ENCODE measurements around the gene TYW1.

Gene TYW1

DNA sequence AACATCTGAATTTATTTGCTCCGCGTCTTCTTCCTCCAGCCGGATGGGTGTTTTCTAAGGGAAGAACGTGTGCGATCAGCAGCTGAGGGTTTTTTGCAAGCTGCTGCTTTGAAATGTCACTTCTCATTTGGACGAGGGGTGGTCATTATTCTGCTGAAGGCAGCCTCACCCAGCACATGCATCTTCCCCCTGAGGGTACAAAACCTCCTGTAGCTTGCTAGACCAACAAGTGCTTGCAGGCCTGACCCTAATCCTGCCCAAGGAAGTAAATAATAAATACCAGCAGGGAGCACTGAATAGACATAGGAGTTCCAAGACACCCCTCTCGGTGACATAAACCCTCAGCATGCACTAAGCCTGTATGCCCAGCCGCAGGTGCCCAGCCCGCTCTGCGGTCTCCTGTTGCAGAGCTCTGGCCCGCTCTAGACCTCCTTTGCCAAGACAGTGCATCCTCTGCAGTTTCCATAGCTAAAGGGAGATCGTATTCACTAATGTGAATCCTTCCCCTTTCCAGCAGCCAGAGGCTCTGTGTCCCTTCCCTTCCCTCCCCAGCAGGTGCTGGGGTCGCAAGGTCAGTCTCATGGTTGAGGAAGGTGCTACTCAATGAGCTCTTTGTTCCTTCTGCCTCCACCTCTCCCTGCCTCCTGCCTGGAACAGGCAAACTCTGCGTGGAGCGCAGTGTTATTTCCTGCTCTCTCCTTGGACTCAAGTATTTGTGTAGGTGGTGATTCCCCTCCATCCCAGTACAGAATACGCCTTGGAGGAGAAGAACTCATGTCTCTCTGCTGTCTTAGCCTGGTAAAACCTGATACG, 37.9 kb upstream of the TYW1 start:
- TF ChIP-seq, protein P1, sequence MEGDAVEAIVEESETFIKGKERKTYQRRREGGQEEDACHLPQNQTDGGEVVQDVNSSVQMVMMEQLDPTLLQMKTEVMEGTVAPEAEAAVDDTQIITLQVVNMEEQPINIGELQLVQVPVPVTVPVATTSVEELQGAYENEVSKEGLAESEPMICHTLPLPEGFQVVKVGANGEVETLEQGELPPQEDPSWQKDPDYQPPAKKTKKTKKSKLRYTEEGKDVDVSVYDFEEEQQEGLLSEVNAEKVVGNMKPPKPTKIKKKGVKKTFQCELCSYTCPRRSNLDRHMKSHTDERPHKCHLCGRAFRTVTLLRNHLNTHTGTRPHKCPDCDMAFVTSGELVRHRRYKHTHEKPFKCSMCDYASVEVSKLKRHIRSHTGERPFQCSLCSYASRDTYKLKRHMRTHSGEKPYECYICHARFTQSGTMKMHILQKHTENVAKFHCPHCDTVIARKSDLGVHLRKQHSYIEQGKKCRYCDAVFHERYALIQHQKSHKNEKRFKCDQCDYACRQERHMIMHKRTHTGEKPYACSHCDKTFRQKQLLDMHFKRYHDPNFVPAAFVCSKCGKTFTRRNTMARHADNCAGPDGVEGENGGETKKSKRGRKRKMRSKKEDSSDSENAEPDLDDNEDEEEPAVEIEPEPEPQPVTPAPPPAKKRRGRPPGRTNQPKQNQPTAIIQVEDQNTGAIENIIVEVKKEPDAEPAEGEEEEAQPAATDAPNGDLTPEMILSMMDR (IDR thresholded peaks at IDR 0.05), result no peak

DNA sequence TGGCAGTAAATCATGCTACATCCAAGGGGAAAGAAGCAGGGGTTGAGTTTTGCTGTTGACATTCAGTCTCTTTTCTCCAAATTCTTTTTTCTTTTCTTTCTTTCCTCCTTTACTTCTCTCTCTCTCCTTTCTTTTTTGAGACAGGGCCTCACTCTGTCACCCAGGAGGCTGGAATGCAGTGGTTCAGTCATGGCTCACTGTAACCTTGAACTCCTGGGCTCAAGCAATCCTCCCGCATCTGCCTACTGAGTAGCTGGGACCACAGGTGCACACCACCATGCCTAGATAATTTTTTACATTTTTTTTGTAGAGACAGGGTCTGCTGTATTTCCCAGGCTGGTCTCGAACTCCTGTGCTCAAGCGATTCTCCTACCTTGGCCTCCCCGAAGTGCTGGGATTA, 36.4 kb upstream of the TYW1 start:
- TF ChIP-seq, protein P1 (IDR thresholded peaks at IDR 0.05), result no peak

DNA sequence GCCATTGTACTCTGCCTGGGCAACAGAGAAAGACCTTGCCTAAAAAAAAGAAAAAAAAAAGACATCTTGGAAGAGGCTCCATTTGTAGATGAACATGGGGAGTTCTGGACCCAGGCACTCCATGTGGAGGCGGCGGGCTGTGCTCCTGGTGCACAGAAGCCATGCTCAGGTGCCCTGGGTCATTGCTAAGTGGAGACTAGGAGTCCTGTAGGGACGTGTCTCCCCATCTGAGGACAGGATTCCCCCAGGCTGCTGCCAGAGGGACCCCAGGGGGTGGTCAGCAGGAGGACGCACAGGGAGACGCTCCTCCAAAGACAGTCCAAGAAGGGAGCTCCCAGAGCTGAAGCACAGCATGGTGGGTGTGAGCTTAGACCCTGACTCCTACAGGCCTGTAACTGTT, 35.5 kb upstream of the TYW1 start:
- TF ChIP-seq, protein P1 (IDR thresholded peaks at IDR 0.05), result no peak

DNA sequence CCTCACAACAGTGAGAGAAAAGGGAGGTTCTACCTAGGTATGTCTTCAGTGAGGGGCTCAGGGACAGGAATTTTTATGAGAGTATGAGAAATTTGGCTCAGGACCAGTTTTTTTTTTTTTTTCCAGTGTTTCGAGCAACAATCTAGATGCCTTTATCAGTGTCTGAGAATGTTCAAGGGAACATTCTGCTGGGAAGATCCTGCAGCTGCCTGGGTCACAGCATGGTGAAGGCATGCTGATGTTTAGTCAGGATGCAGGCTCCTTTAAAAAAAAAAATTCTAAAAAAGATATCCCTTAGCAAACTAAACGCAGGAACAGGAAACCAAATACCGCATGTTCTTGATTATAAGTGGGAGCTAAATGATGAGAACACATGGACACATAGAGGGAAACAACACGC, 32.2 kb upstream of the TYW1 start:
- TF ChIP-seq, protein P1 (IDR thresholded peaks at IDR 0.05), result no peak

DNA sequence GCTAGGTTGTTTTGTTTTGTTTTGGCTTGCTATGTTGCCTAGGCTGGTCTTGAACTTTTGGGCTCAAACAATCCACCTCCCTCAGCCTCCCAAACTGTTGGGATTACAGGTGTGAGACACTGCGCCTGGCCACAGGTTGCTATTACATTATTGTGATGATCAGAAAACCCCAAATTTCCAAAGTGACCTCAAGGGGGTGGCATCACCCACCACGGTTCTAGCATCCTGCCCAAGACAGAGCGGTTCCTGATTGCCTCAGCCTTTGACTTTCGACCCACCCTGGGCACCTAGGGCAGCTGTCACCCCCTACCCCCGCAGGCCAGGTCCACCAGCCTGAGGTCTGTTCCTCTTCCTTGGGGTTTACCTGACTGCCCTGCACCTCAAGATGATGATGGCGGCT, 29.6 kb upstream of the TYW1 start:
- TF ChIP-seq, protein P1 (IDR thresholded peaks at IDR 0.05), result no peak

DNA sequence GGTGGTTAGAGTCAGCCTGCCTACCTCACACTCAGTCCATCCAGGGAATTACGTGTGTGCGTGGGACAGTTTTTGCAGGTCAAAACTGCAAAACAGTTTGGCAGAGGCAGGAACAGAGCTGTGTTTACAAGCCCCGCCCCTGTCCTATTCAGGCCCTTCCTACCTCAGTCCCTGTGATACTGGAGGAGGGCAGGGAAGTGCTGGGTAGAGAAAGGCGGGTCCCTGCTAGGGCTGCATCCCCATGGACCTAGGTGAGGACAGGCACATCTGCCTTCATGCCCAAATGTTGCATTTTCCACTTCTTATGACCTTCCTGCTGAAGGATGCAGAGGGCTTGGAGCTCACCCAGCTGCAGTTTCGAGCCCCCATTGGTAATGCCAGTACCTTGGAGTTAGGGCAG, 26.3 kb upstream of the TYW1 start:
- TF ChIP-seq, protein P1 (IDR thresholded peaks at IDR 0.05), result no peak

DNA sequence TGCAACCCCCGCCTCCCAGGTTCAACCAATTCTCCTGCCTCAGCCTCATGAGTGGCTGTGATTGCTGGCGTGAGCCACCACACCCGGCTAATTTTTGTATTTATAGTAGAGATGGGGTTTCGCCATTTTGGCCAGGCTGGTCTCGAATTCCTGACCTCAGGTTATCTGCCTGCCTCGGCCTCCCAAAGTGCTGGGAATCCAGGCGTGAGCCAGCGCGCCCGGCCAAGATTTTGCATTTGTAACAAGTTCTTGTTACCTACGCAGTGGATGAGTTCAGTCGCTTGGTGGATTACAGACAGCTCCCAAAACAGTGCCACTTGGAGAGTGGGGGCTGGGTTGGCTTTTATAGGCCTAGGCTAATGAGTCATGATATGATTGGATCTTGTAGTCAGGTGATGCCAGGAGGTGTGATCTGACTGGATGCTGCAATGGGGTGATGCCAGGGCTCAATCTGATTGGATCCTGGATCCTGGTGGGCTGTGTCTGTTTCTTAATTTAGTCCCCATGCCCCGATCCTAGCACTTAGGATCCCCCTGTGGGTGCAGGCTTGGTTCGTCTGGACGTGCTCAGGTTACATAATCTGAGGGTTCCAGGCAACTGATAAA, 21.5 kb upstream of the TYW1 start:
- TF ChIP-seq, protein P1 (IDR thresholded peaks at IDR 0.05), result no peak

Measured in LNCAP (cell line).